GM18519 (cell line): ENCODE data around the gene ZNF442.
"Not testable (repeated sequence)": the region's sequence is repeated elsewhere in the genome, so short reads cannot be mapped to it uniquely, and the experiment has no call there.

Experiments
- ATAC-seq: cut with Tn5 transposase; IDR thresholded peaks from one replicate; pipeline ENCODE4 v1.9.1; 2021; ENCODE audit warnings: mild to moderate bottlenecking, moderate library complexity; ENCODE audit not compliant: unreplicated experiment, low FRiP score

The ZNF442 gene

DNA sequence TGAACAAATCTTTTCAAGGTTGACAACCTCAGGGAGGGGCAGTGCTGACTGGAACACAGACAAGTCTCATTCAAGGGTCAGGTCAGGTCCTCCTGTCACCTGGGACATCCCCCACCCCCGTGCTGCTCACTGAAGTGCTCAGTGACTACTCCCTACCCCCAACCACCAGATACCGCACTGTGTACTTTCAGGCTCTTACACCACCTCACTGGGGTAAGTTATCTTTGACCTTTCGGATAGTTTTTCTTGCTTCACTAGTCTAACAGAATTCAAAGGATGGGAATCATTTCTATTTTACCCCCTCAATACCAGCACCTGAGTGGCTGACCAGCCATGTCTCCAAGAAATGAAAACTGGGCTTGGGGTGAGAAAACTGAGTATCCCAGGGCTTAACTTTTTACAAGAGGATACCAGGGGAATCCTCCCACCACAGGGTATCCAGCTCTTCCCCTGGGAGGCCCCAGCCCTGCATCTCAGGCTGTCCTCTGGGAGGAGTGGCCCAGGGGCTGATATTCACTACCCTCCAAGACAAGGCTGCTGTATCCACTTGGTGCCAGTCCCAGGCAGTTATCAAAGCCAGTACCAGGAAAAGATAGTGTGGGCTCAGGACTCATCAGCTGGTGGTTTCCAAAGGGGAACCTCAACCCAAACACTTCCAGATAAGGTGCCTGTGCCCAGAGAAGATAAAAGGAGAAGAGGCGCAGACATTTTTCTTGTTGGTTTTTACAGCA is 34.1 kb downstream of the ZNF442 start:
- no peak for ATAC-seq

GRCh38 chr19:12330340-12330739 is 35.1 kb downstream of the ZNF442 start:
- no peak for ATAC-seq

- no peak for ATAC-seq
Observed at GRCh38 chr19:12325690-12326089, 39.8 kb downstream of the ZNF442 start.

GRCh38 chr19:12318782-12319413 is 46.6 kb downstream of the ZNF442 start:
- ATAC-seq: no peak

DNA sequence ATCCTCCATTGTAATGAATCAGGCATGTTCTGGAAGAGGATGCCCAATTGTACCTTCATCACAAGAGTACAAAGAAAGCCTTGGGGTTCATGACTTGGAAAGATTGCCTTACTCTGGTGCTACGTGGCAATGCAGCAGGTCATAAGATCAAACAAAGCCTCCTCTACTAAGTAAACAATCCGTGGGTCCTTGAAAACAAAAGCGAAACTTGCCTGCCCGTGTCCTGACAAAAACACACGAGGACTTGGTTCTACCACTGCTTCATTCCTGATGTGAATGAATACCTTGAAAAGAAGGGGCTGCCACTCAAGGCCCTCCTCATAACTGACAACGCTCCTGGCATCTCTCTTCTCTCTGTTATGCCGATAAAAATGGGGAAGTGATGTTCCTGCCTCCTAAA is 50.9 kb downstream of the ZNF442 start:
- no peak for ATAC-seq

- not testable (repeated sequence) for ATAC-seq
Observed at GRCh38 chr19:12308891-12309290, 56.6 kb downstream of the ZNF442 start.
